GM12878 (cell line): ENCODE data around the gene MDH1. TPM values are rescaled to one million over a fixed set of nuclear protein-coding genes. Genes with fewer than 3 reads are reported as not detected.

Experiments
- ATAC-seq: fragments of 200-7000 bp; cut with Tn5 transposase; 3 replicates; pipeline ENCODE4 v1.9.1; 2020; ENCODE audit warnings: mild to moderate bottlenecking, moderate library complexity
- BruUV-seq: library from RNA; stranded (reverse); fragments of 400-500 nt; replicated peaks from 2 replicates; lab custom pipeline; 2021; lab: Mats Ljungman, UMichigan
- CTCF ChIA-PET: fragments of 300-600 bp; sonication (Branson Sonifier 250); formaldehyde crosslinking; extraction: SDS; loops from one replicate; lab custom pipeline; 2021; ENCODE audit warnings: inconsistent platforms; lab: Yijun Ruan, JAX
- POLR2A ChIA-PET: fragments of 350-600 bp; formaldehyde crosslinking; extraction: SDS; loops from one replicate; lab custom pipeline; 2021; ENCODE audit warnings: inconsistent platforms; lab: Charles Lee
- RAD21 ChIA-PET: fragments of 300-600 bp; sonication (Branson Sonifier 250); formaldehyde crosslinking; loops from one replicate; lab custom pipeline; 2023; ENCODE audit warnings: antibody characterized with exemption; ENCODE audit not compliant: unreplicated experiment; lab: Charles Lee
- SMC1A ChIA-PET: fragments of 300-600 bp; sonication (Branson Sonifier 250); formaldehyde crosslinking; loops from one replicate; lab custom pipeline; 2023; ENCODE audit not compliant: unreplicated experiment, uncharacterized antibody; lab: Charles Lee
- DNase-seq: peaks from one replicate; pipeline ENCODE4 v3.0.0-alpha.2; 2011; ENCODE audit warnings: low read depth, low spot score
- FAIRE-seq: peaks from 3 replicates; lab custom pipeline; 2011; peaks lifted over from hg19 to GRCh38; lab: Jason Lieb, UNC
- H2AFZ ChIP-seq: 2 replicates; pipeline ENCODE4 v1.6.0; 2011; ENCODE audit warnings: low read depth, low read length, control low read depth; ENCODE audit not compliant: control insufficient read depth
- H3K27ac ChIP-seq: 2 replicates; pipeline ENCODE4 v1.5.1; 2011; ENCODE audit warnings: control low read depth; ENCODE audit not compliant: control insufficient read depth, insufficient read depth
- H3K27me3 ChIP-seq, 2 experiments: replicated peaks in 1 of 2; 2 replicates each; pipeline versions ENCODE4 v1.6.0 to v1.6.1; 2011; ENCODE audit warnings: low read length in 1 of 2; ENCODE audit not compliant: control insufficient read depth in 2 of 2, insufficient read depth in 2 of 2
- H3K36me3 ChIP-seq, 2 experiments: 2 replicates each; pipeline ENCODE4 v1.5.1; 2011; ENCODE audit warnings: low read length in 1 of 2; ENCODE audit not compliant: control insufficient read depth in 2 of 2, insufficient read depth in 2 of 2
- H3K4me1 ChIP-seq: 2 replicates; pipeline ENCODE4 v1.6.1; 2011; ENCODE audit warnings: mild to moderate bottlenecking, low read length, moderate library complexity, mixed read lengths; ENCODE audit not compliant: control insufficient read depth, insufficient read depth
- H3K4me2 ChIP-seq: 2 replicates; pipeline ENCODE4 v1.6.0; 2011; ENCODE audit warnings: control low read depth; ENCODE audit not compliant: control insufficient read depth, insufficient read depth
- H3K4me3 ChIP-seq: fragments of 200-600 bp; sonication (generic); 2 replicates; pipeline ENCODE4 v1.5.1; 2016
- H3K79me2 ChIP-seq: 2 replicates; pipeline ENCODE4 v1.6.0; 2011; ENCODE audit warnings: low read length; ENCODE audit not compliant: control insufficient read depth, insufficient read depth
- H3K9ac ChIP-seq: 2 replicates; pipeline ENCODE4 v1.8.0; 2011; ENCODE audit warnings: low read length, control low read depth, mixed read lengths; ENCODE audit not compliant: control insufficient read depth, insufficient read depth
- H3K9me3 ChIP-seq: replicated peaks from 3 replicates; pipeline ENCODE4 v1.5.1; 2011; ENCODE audit warnings: mild to moderate bottlenecking, low read length; ENCODE audit not compliant: control insufficient read depth, insufficient read depth
- H4K20me1 ChIP-seq: 2 replicates; pipeline ENCODE4 v1.6.0; 2011; ENCODE audit not compliant: control insufficient read depth, insufficient read depth
- BRCA1 ChIP-seq: IDR thresholded peaks from 2 replicates; pipeline ENCODE4 v1.6.1; 2011; ENCODE audit warnings: low read depth, low read length, improper control_type of control experiment
- CHD1 ChIP-seq: IDR thresholded peaks from 2 replicates; pipeline ENCODE4 v1.6.1; 2012; ENCODE audit warnings: low read depth, low read length, improper control_type of control experiment
- CREM ChIP-seq: IDR thresholded peaks from 2 replicates; pipeline ENCODE4 v1.6.1; 2014; ENCODE audit warnings: antibody characterized with exemption, low read depth
- HDGF ChIP-seq: fragments of 450-650 bp; IDR thresholded peaks from 2 replicates; pipeline ENCODE4 v1.6.1; 2016; ENCODE audit warnings: antibody characterized with exemption
- IKZF1 ChIP-seq: fragments of 450-650 bp; conservative IDR thresholded peaks from 2 replicates; pipeline ENCODE4 v1.6.1; 2017; ENCODE audit warnings: antibody characterized with exemption, mild to moderate bottlenecking
- MAX ChIP-seq: IDR thresholded peaks from 2 replicates; pipeline ENCODE4 v1.6.1; 2012; ENCODE audit warnings: low read depth, low read length, improper control_type of control experiment
- MXI1 ChIP-seq: fragments of 150-350 bp; IDR thresholded peaks from 2 replicates; pipeline ENCODE4 v1.6.1; 2011; ENCODE audit warnings: low read depth, mild to moderate bottlenecking, inconsistent platforms, low read length, improper control_type of control experiment
- NFYB ChIP-seq: IDR thresholded peaks from 2 replicates; pipeline ENCODE4 v1.6.1; 2011; ENCODE audit warnings: low read depth, mild to moderate bottlenecking, low read length, improper control_type of control experiment, moderate library complexity; ENCODE audit not compliant: insufficient read depth
- PAX5 ChIP-seq: IDR thresholded peaks from 2 replicates; pipeline ENCODE4 v1.6.1; 2011; ENCODE audit warnings: low read depth, low read length, borderline replicate concordance
- PBX3 ChIP-seq: IDR thresholded peaks from 2 replicates; pipeline ENCODE4 v1.6.1; 2011; ENCODE audit warnings: mild to moderate bottlenecking, low read depth, low read length, moderate library complexity; ENCODE audit not compliant: insufficient replicate concordance
- RAD21 ChIP-seq: IDR thresholded peaks from 2 replicates; pipeline ENCODE4 v1.6.1; 2011; ENCODE audit warnings: mild to moderate bottlenecking, low read depth, low read length, moderate library complexity; ENCODE audit not compliant: insufficient read depth
- RBBP5 ChIP-seq: fragments of 200-600 bp; sonication (generic); conservative IDR thresholded peaks from 2 replicates; pipeline ENCODE4 v1.6.1; 2016
- SMC3 ChIP-seq: IDR thresholded peaks from 2 replicates; pipeline ENCODE4 v1.6.1; 2011; ENCODE audit warnings: low read length, improper control_type of control experiment, borderline replicate concordance
- STAT3 ChIP-seq: IDR thresholded peaks from 2 replicates; pipeline ENCODE4 v1.6.1; 2011; ENCODE audit warnings: low read depth, low read length, improper control_type of control experiment
- USF1 ChIP-seq: IDR thresholded peaks from 2 replicates; pipeline ENCODE4 v1.6.1; 2011; ENCODE audit warnings: borderline replicate concordance, low read depth, mild to moderate bottlenecking, moderate library complexity, mixed read lengths, low read length; ENCODE audit not compliant: insufficient read depth; ENCODE audit errors: extremely low read length
- ZBED1 ChIP-seq: IDR thresholded peaks from 2 replicates; pipeline ENCODE4 v1.6.1; 2016; ENCODE audit warnings: borderline replicate concordance
- ZNF274 ChIP-seq: IDR thresholded peaks from one replicate; pipeline ENCODE4 v1.8.0; 2011; ENCODE audit not compliant: insufficient read length, insufficient read depth
- WGBS: methylation state at CpG from one replicate; pipeline ENCODE4 v1.1.6; 2016; ENCODE audit warnings: low lambda C conversion rate; ENCODE audit not compliant: insufficient replicate concordance, insufficient coverage; ENCODE audit errors: missing lambda C conversion rate; 5-methylcytosine and 5-hydroxymethylcytosine counted together
- in situ Hi-C: fragments of 300-500 bp; cut with MboI; formaldehyde crosslinking; loops from 9 replicates; pipeline ENCODE4 v1.14.3; 2018; ENCODE audit warnings: mixed read lengths
- intact Hi-C: fragments of 100-400 bp; cut with micrococcal nuclease; formaldehyde crosslinking; loops from one replicate; pipeline ENCODE4 v1.14.2; 2022; ENCODE audit not compliant: unreplicated experiment
- polyA plus RNA-seq, 11 experiments: library from polyadenylated mRNA; depleted of rRNA in 4 of 11; unstranded in 6 of 11; stranded (reverse) in 5 of 11; fragments of >200 nt; fragmentation: Nextera tagmentation in 4 of 11; fragmentation: Illumina TruSeq in 1 of 11; extraction: Ambion mirVana in 4 of 11; extraction: Trizol in 1 of 11; gene quantifications; 1 replicate in 1 of 11; 2 replicates in 10 of 11; pipeline versions ENCODE4 v1.2.1 to v1.2.3, GENCODE V29; 2011 to 2016; ENCODE audit warnings: inconsistent platforms in 2 of 11, missing spikeins in 2 of 11, low read depth in 1 of 11
- total RNA-seq, 4 experiments: library from RNA; depleted of rRNA in 3 of 4; stranded (reverse); fragments of >200 nt in 3 of 4; fragmentation: Illumina TruSeq in 1 of 4; extraction: Trizol in 1 of 4; gene quantifications; 2 replicates each; pipeline versions ENCODE4 v1.2.1 to v1.2.3, GENCODE V29; 2013 to 2021

The MDH1 gene
- total and polyA plus RNA-seq, 10 of the 15 experiments (the other 5 are each of a cell fraction or from before 2014, with no cell fraction given) = 254 to 1,581 (median 440) TPM

- no peak for TF ChIP-seq NFYB
- no peak for TF ChIP-seq PBX3
- no peak for TF ChIP-seq MXI1
- TF ChIP-seq ZBED1 = no peak
- TF ChIP-seq HDGF = no peak
- TF ChIP-seq RBBP5 = no peak
- TF ChIP-seq PAX5 = no peak
- no peak for TF ChIP-seq CREM
- no peak for TF ChIP-seq IKZF1
- TF ChIP-seq CHD1 = no peak
- no peak for TF ChIP-seq MAX
Measured at GRCh38 chr2:63600881-63601460, 12.2 kb downstream of the MDH1 start (continued).

- RAD21 ChIA-PET = no interaction called here
- 93% methylated on average over 4 of the region's 4 CpGs for WGBS
- DNase-seq (no peak), ATAC-seq (no peak), FAIRE-seq (no peak)
- H4K20me1 ChIP-seq = no peaks in the 10 kb centered on the region
- no peak overlapping the region for H3K9ac ChIP-seq
- H3K27me3 ChIP-seq = no peaks in the 10 kb centered on the region
- no peak overlapping the region for H3K27ac ChIP-seq
- H3K4me3 ChIP-seq = no peak overlapping the region
- no peak overlapping the region for H2AFZ ChIP-seq
- no peaks in the 10 kb centered on the region for H3K79me2 ChIP-seq
- no peaks in the 10 kb centered on the region for H3K4me1 ChIP-seq
- SMC1A ChIA-PET = interaction anchor here (1.0 kb wide), 2 partner anchors 9 to 24 kb away, joined by 3 read pairs; no protein-coding TSS in a partner anchor
- in situ Hi-C loops = no loop called here
- BruUV-seq = no TSS peak
- peaks cover 7 to 38% of the 10 kb centered on the region in 2 experiments for H3K36me3 ChIP-seq
- no peaks in the 10 kb centered on the region for H3K9me3 ChIP-seq
- CTCF ChIA-PET = interaction anchor here (1.2 kb wide), 1 partner anchor 11 kb away, joined by 3 read pairs; no protein-coding TSS in a partner anchor
- POLR2A ChIA-PET = no interaction called here
- no peak for TF ChIP-seq USF1
- no peak for TF ChIP-seq STAT3
- TF ChIP-seq ZNF274 = no peak
- TF ChIP-seq BRCA1 = no peak
- TF ChIP-seq SMC3 = no peak
- no peak for TF ChIP-seq RAD21
- no peak overlapping the region for H3K4me2 ChIP-seq
- intact Hi-C loops = no loop called here
Measured at GRCh38 chr2:63604666-63605065, 15.9 kb downstream of the MDH1 start.
